ENCODE data around the gene CFAP90. TPM values are rescaled to one million over a fixed set of nuclear protein-coding genes. Genes with fewer than 3 reads are reported as not detected.

CFAP90 gene
- total RNA-seq, 2 donors from 2014 or later, result not detected

Other genes starting within 250 kb of the CFAP90 start
- 1 to 10 TPM; 5.3 to 8.3 TPM for gene FASTKD3, start 17.9 kb upstream of the CFAP90 start, total RNA-seq
- 10 to 100 TPM; 24.5 to 42.9 TPM for gene MTRR, start 18.0 kb upstream of the CFAP90 start, total RNA-seq